GM12878 (cell line): ENCODE results near the gene AP1G2. TPM values are rescaled to one million over a fixed set of nuclear protein-coding genes. Genes with fewer than 3 reads are reported as not detected.

Source experiments
- ATAC-seq: fragments of 200-7000 bp; cut with Tn5 transposase; 3 replicates; pipeline ENCODE4 v1.9.1; 2020; ENCODE audit warnings: mild to moderate bottlenecking, moderate library complexity
- BruUV-seq: library from RNA; stranded (reverse); fragments of 400-500 nt; replicated peaks from 2 replicates; lab custom pipeline; 2021; lab: Mats Ljungman, UMichigan
- CTCF ChIA-PET: fragments of 300-600 bp; sonication (Branson Sonifier 250); formaldehyde crosslinking; extraction: SDS; loops from one replicate; lab custom pipeline; 2021; ENCODE audit warnings: inconsistent platforms; lab: Yijun Ruan, JAX
- POLR2A ChIA-PET: fragments of 350-600 bp; formaldehyde crosslinking; extraction: SDS; loops from one replicate; lab custom pipeline; 2021; ENCODE audit warnings: inconsistent platforms; lab: Charles Lee
- RAD21 ChIA-PET: fragments of 300-600 bp; sonication (Branson Sonifier 250); formaldehyde crosslinking; loops from one replicate; lab custom pipeline; 2023; ENCODE audit warnings: antibody characterized with exemption; ENCODE audit not compliant: unreplicated experiment; lab: Charles Lee
- SMC1A ChIA-PET: fragments of 300-600 bp; sonication (Branson Sonifier 250); formaldehyde crosslinking; loops from one replicate; lab custom pipeline; 2023; ENCODE audit not compliant: unreplicated experiment, uncharacterized antibody; lab: Charles Lee
- DNase-seq: peaks from one replicate; pipeline ENCODE4 v3.0.0-alpha.2; 2011; ENCODE audit warnings: low read depth, low spot score
- FAIRE-seq: peaks from 3 replicates; lab custom pipeline; 2011; peaks lifted over from hg19 to GRCh38; lab: Jason Lieb, UNC
- H2AFZ ChIP-seq: 2 replicates; pipeline ENCODE4 v1.6.0; 2011; ENCODE audit warnings: low read depth, low read length, control low read depth; ENCODE audit not compliant: control insufficient read depth
- H3K27ac ChIP-seq: 2 replicates; pipeline ENCODE4 v1.5.1; 2011; ENCODE audit warnings: control low read depth; ENCODE audit not compliant: control insufficient read depth, insufficient read depth
- H3K27me3 ChIP-seq, 2 experiments: replicated peaks in 1 of 2; 2 replicates each; pipeline versions ENCODE4 v1.6.0 to v1.6.1; 2011; ENCODE audit warnings: low read length in 1 of 2; ENCODE audit not compliant: control insufficient read depth in 2 of 2, insufficient read depth in 2 of 2
- H3K36me3 ChIP-seq, 2 experiments: 2 replicates each; pipeline ENCODE4 v1.5.1; 2011; ENCODE audit warnings: low read length in 1 of 2; ENCODE audit not compliant: control insufficient read depth in 2 of 2, insufficient read depth in 2 of 2
- H3K4me1 ChIP-seq: 2 replicates; pipeline ENCODE4 v1.6.1; 2011; ENCODE audit warnings: mild to moderate bottlenecking, low read length, moderate library complexity, mixed read lengths; ENCODE audit not compliant: control insufficient read depth, insufficient read depth
- H3K4me2 ChIP-seq: 2 replicates; pipeline ENCODE4 v1.6.0; 2011; ENCODE audit warnings: control low read depth; ENCODE audit not compliant: control insufficient read depth, insufficient read depth
- H3K4me3 ChIP-seq: fragments of 200-600 bp; sonication (generic); 2 replicates; pipeline ENCODE4 v1.5.1; 2016
- H3K79me2 ChIP-seq: 2 replicates; pipeline ENCODE4 v1.6.0; 2011; ENCODE audit warnings: low read length; ENCODE audit not compliant: control insufficient read depth, insufficient read depth
- H3K9ac ChIP-seq: 2 replicates; pipeline ENCODE4 v1.8.0; 2011; ENCODE audit warnings: low read length, control low read depth, mixed read lengths; ENCODE audit not compliant: control insufficient read depth, insufficient read depth
- H3K9me3 ChIP-seq: replicated peaks from 3 replicates; pipeline ENCODE4 v1.5.1; 2011; ENCODE audit warnings: mild to moderate bottlenecking, low read length; ENCODE audit not compliant: control insufficient read depth, insufficient read depth
- H4K20me1 ChIP-seq: 2 replicates; pipeline ENCODE4 v1.6.0; 2011; ENCODE audit not compliant: control insufficient read depth, insufficient read depth
- CTCF ChIP-seq, 3 experiments: IDR thresholded peaks in 2 of 3; conservative IDR thresholded peaks in 1 of 3; 2 replicates each; pipeline ENCODE4 v1.5.1; 2011; ENCODE audit warnings: low read depth in 3 of 3, low read length in 3 of 3, mild to moderate bottlenecking in 3 of 3, control low read depth in 2 of 3, moderate library complexity in 2 of 3, inconsistent platforms in 1 of 3, mixed read lengths in 1 of 3; ENCODE audit not compliant: control insufficient read depth in 2 of 3, insufficient read depth in 1 of 3; ENCODE audit errors: extremely low read depth in 1 of 3
- PAX8 ChIP-seq: fragments of 450-650 bp; IDR thresholded peaks from 2 replicates; pipeline ENCODE4 v1.6.1; 2017; ENCODE audit warnings: mild to moderate bottlenecking, moderate library complexity
- WGBS: methylation state at CpG from one replicate; pipeline ENCODE4 v1.1.6; 2016; ENCODE audit warnings: low lambda C conversion rate; ENCODE audit not compliant: insufficient replicate concordance, insufficient coverage; ENCODE audit errors: missing lambda C conversion rate; 5-methylcytosine and 5-hydroxymethylcytosine counted together
- in situ Hi-C: fragments of 300-500 bp; cut with MboI; formaldehyde crosslinking; loops from 9 replicates; pipeline ENCODE4 v1.14.3; 2018; ENCODE audit warnings: mixed read lengths
- intact Hi-C: fragments of 100-400 bp; cut with micrococcal nuclease; formaldehyde crosslinking; loops from one replicate; pipeline ENCODE4 v1.14.2; 2022; ENCODE audit not compliant: unreplicated experiment
- polyA plus RNA-seq, 11 experiments: library from polyadenylated mRNA; depleted of rRNA in 4 of 11; unstranded in 6 of 11; stranded (reverse) in 5 of 11; fragments of >200 nt; fragmentation: Nextera tagmentation in 4 of 11; fragmentation: Illumina TruSeq in 1 of 11; extraction: Ambion mirVana in 4 of 11; extraction: Trizol in 1 of 11; gene quantifications; 1 replicate in 1 of 11; 2 replicates in 10 of 11; pipeline versions ENCODE4 v1.2.1 to v1.2.3, GENCODE V29; 2011 to 2016; ENCODE audit warnings: inconsistent platforms in 2 of 11, missing spikeins in 2 of 11, low read depth in 1 of 11
- total RNA-seq, 4 experiments: library from RNA; depleted of rRNA in 3 of 4; stranded (reverse); fragments of >200 nt in 3 of 4; fragmentation: Illumina TruSeq in 1 of 4; extraction: Trizol in 1 of 4; gene quantifications; 2 replicates each; pipeline versions ENCODE4 v1.2.1 to v1.2.3, GENCODE V29; 2013 to 2021

AP1G2 gene
- total and polyA plus RNA-seq, 10 of the 15 experiments (the other 5 are each of a cell fraction or from before 2014, with no cell fraction given) = 41.5 to 146 (median 103) TPM

- Histone ChIP-seq H3K27ac (peak overlapping the region; percentile 76), H3K4me3 (peak overlapping the region; percentile 93), H3K4me1 (peaks cover 11% of the 10 kb centered on the region), H3K79me2 (peaks cover 13% of the 10 kb centered on the region), H3K4me2 (peak overlapping the region; percentile 92), H3K9ac (peak overlapping the region; percentile 66), H3K36me3 (peaks cover 3 to 10% of the 10 kb centered on the region in 2 experiments; a peak in 3 of 4 replicates), H3K27me3 (no peaks in the 10 kb centered on the region), H2AFZ (no peak overlapping the region; the same call in 1 of the 2 replicates), H3K9me3 (no peaks in the 10 kb centered on the region), H4K20me1 (no peaks in the 10 kb centered on the region)
- DNase-seq = no peak
- intact Hi-C loops = no loop called here
- RAD21 ChIA-PET = interaction anchor here (0.7 to 1.9 kb wide), 5 partner anchors 10 to 333 kb away, joined by 3 to 6 read pairs (median 3); no protein-coding TSS in a partner anchor
- ATAC-seq = peak; percentile 20
- POLR2A ChIA-PET = interaction anchor here (1.1 to 1.8 kb wide), 3 partner anchors 9 to 280 kb away, joined by 3 to 8 read pairs (median 4); no protein-coding TSS in a partner anchor
- TF ChIP-seq PAX8 (no peak), CTCF (IDR thresholded peaks at IDR 0.05 in 2 of 3, conservative IDR thresholded peaks at IDR 0.05 in 1 of 3; ENCODE audit: control insufficient read depth in 2 of 3, extremely low read depth in 1 of 3, insufficient read depth in 1 of 3, low read depth in 3 of 3, low read length in 3 of 3) (0 out of 6 replicates have a peak, but pooled peaks of 1 of the 3 experiments have one; percentile 6)
- in situ Hi-C loops = no loop called here
- no TSS peak for BruUV-seq
- FAIRE-seq = no peak
- WGBS = 9% methylated on average over 5 of the region's 5 CpGs
- CTCF ChIA-PET = interaction anchor here (1.0 to 3.5 kb wide), 7 partner anchors 9 to 92 kb away, joined by 3 to 33 read pairs (median 5); partner anchors contain the start of gene THTPA
- SMC1A ChIA-PET = interaction anchor here (1.0 to 2.6 kb wide), 4 partner anchors 10 to 88 kb away, joined by 4 to 10 read pairs (median 4); partner anchors contain the start of genes THTPA and ZFHX2
Measured at GRCh38 chr14:23566778-23567185, 809 bp downstream of the AP1G2 start.
